Psoas muscle (tissue), 8 donors: ENCODE results near the gene OCA2. TPM values are rescaled to one million over a fixed set of nuclear protein-coding genes. Genes with fewer than 3 reads are reported as not detected.
"Not testable (repeated sequence)": the region's sequence is repeated elsewhere in the genome, so short reads cannot be mapped to it uniquely, and the experiment has no call there.

ENCODE experiments used
- ATAC-seq, 4 donors: fragments of 200-7000 bp; cut with Tn5 transposase; one replicate each; pipeline ENCODE4 v1.9.1; 2020; ENCODE audit warnings: moderate library complexity in 3 of 4, mild to moderate bottlenecking in 2 of 4
- DNase-seq, 2 donors: peaks; one replicate each; pipeline ENCODE4 v3.0.0-alpha.2; 2020
- H3K27ac ChIP-seq: fragments of 200-600 bp; one replicate; pipeline ENCODE4 v1.8.0; 2022
- H3K27me3 ChIP-seq, 3 donors: fragments of 200-600 bp in 1 of 3; one replicate each; pipeline versions ENCODE4 v1.6.1 to v1.8.0; 2013 to 2022; ENCODE audit warnings: low read length in 2 of 3, mild to moderate bottlenecking in 2 of 3, moderate library complexity in 1 of 3; ENCODE audit not compliant: insufficient read depth in 3 of 3
- H3K36me3 ChIP-seq, 2 donors: fragments of 200-600 bp in 1 of 2; one replicate each; pipeline versions ENCODE4 v1.6.1 to v1.8.0; 2013 to 2022; ENCODE audit warnings: low read depth in 1 of 2, mild to moderate bottlenecking in 1 of 2, moderate library complexity in 1 of 2; ENCODE audit not compliant: insufficient read depth in 1 of 2
- H3K4me1 ChIP-seq: fragments of 200-600 bp; one replicate; pipeline ENCODE4 v1.8.0; 2022
- H3K4me3 ChIP-seq: fragments of 200-600 bp; one replicate; pipeline ENCODE4 v1.8.0; 2022; ENCODE audit warnings: mild to moderate bottlenecking
- H3K9me3 ChIP-seq: fragments of 200-600 bp; one replicate; pipeline ENCODE4 v1.8.0; 2022
- CTCF ChIP-seq: fragments of 200-600 bp; IDR thresholded peaks from one replicate; pipeline ENCODE4 v1.8.0; 2022; ENCODE audit warnings: antibody characterized with exemption
- WGBS, 3 donors: extraction: QIAGEN DNeasy Blood & Tissue Kit; methylation state at CpG; one replicate each; pipeline versions ENCODE4 v1.1.6 to v1.1.7; 2013; 5-methylcytosine and 5-hydroxymethylcytosine counted together
- intact Hi-C, 2 donors: fragments of 100-400 bp; cut with DNase I; formaldehyde crosslinking; loops; one replicate each; pipeline versions ENCODE4 v1.11.0 to v1.14.2; 2022
- polyA plus RNA-seq, 3 donors: library from polyadenylated mRNA; stranded (reverse); fragments of 200-250 nt; gene quantifications; one replicate each; pipeline ENCODE4 v1.2.3, GENCODE V29; 2013
- total RNA-seq, 4 donors: library from RNA; stranded (reverse); fragmentation: NEBNext Ultra II Directional in 2 of 4; extraction: Animal tissue kit (Norgen Biotek cat#: 25700) in 2 of 4; gene quantifications; one replicate each; pipeline versions ENCODE4 v1.2.1 to v1.2.4, GENCODE V29; 2021 to 2023
- donor health status: healthy with polysubstance abuse.
- donor health status: DM: no; HTN: no; CAD: no; lungs with moderate emphysema.
- donor health status: Bipolar disorder and iron deficiency.
- donor health status: healthy.
- donor health status: DM: yes; HTN: yes; CAD: no.
- donor health status: DM: no; HTN: no; CAD: no.
- donor health status: DM: no; HTN: no; CAD: no.
- donor health status: DM: yes; HTN: yes; CAD: no.

OCA2 gene
- total and polyA plus RNA-seq, 7 donors, result 0.03 to 0.52 (median 0.17) TPM; not detected in 2

GRCh38 chr15:27769652-27770051 lies 329.5 kb downstream of the OCA2 start:
- no peak overlapping the region for H3K4me3 ChIP-seq
- H3K36me3 ChIP-seq, result no peaks in the 10 kb centered on the region
- no peak for ATAC-seq
- no peak overlapping the region for H3K27ac ChIP-seq
- 94 to 95% (median 95%) methylated on average over 7 to 13 of the region's 13 CpGs for WGBS, 3 donors
- intact Hi-C loops, result loop anchor here in 1 of 2 donors (10.0 kb wide), 1 partner anchor 65 kb away; no protein-coding TSS in a partner anchor
- H3K9me3 ChIP-seq, result no peaks in the 10 kb centered on the region
- H3K27me3 ChIP-seq, result no peaks in the 10 kb centered on the region
- DNase-seq, result no peak
- H3K4me1 ChIP-seq, result no peaks in the 10 kb centered on the region
- TF ChIP-seq CTCF, result no peak

GRCh38 chr15:27768732-27769475 lies 330.2 kb downstream of the OCA2 start:
- TF ChIP-seq CTCF, result no peak
- Histone ChIP-seq H3K36me3 (no peaks in the 10 kb centered on the region), H3K27me3 (no peaks in the 10 kb centered on the region), H3K4me1 (no peaks in the 10 kb centered on the region), H3K4me3 (no peak overlapping the region), H3K9me3 (no peaks in the 10 kb centered on the region), H3K27ac (no peak overlapping the region)
- WGBS, 3 donors, result 61 to 67% (median 66%) methylated on average over 24 of the region's 24 CpGs
- intact Hi-C loops, result no loop called here
- DNase-seq (no peak), ATAC-seq (no peak)

- intact Hi-C loops, result no loop called here
Observed at GRCh38 chr15:27767918-27768640, 331.0 kb downstream of the OCA2 start.

GRCh38 chr15:27767430-27767829 lies 331.7 kb downstream of the OCA2 start:
- H3K27me3 ChIP-seq, H3K36me3 ChIP-seq, H3K9me3 ChIP-seq, DNase-seq, H3K4me1 ChIP-seq, ATAC-seq, H3K4me3 ChIP-seq, H3K27ac ChIP-seq, intact Hi-C loops: not testable (repeated sequence)

More at GRCh38 chr15:27767918-27768640, 331.0 kb downstream of the OCA2 start:
- Histone ChIP-seq H3K36me3 (no peaks in the 10 kb centered on the region), H3K4me3 (no peak overlapping the region), H3K4me1 (no peaks in the 10 kb centered on the region), H3K27me3 (no peaks in the 10 kb centered on the region), H3K27ac (no peak overlapping the region), H3K9me3 (no peaks in the 10 kb centered on the region)
- ATAC-seq (no peak), DNase-seq (no peak)
- TF ChIP-seq CTCF, result no peak
- WGBS, 3 donors, result 83 to 92% (median 90%) methylated on average over 14 of the region's 14 CpGs

- no peak for TF ChIP-seq CTCF
- no peak overlapping the region for H3K4me3 ChIP-seq
- H3K4me1 ChIP-seq, result no peaks in the 10 kb centered on the region
- ATAC-seq (no peak), DNase-seq (no peak)
- H3K27ac ChIP-seq, result no peak overlapping the region
- 86 to 94% (median 90%) methylated on average over 3 of the region's 3 CpGs for WGBS, 3 donors
- no peaks in the 10 kb centered on the region for H3K27me3 ChIP-seq
- intact Hi-C loops, result loop anchor here in 1 of 2 donors (5.0 kb wide), 1 partner anchor 1228 kb away; no protein-coding TSS in a partner anchor
- H3K36me3 ChIP-seq, result no peaks in the 10 kb centered on the region
- no peaks in the 10 kb centered on the region for H3K9me3 ChIP-seq
Observed at GRCh38 chr15:27764339-27764738, 334.8 kb downstream of the OCA2 start.
